H54 (cell line): ENCODE results near the gene AUTS2.

ENCODE experiments used
- DNase-seq: peaks from one replicate; pipeline ENCODE4 v3.0.0; 2011; ENCODE audit warnings: low spot score, mixed read lengths; ENCODE audit not compliant: insufficient read length
- FAIRE-seq: peaks from 3 replicates; lab custom pipeline; 2011; peaks lifted over from hg19 to GRCh38; lab: Jason Lieb, UNC
- POLR2A ChIP-seq: IDR thresholded peaks from 2 replicates; pipeline ENCODE4 v1.6.1; 2011; ENCODE audit warnings: low read depth, mild to moderate bottlenecking, low read length

AUTS2 gene

GRCh38 chr7:69759373-69759772 lies 161.1 kb downstream of the AUTS2 start:
- FAIRE-seq = no peak
- TF ChIP-seq POLR2A = no peak
- no peak for DNase-seq

GRCh38 chr7:69761290-69761922 lies 163.1 kb downstream of the AUTS2 start:
- FAIRE-seq (no peak), DNase-seq (no peak)
- no peak for TF ChIP-seq POLR2A

- no peak for DNase-seq
- no peak for TF ChIP-seq POLR2A
- FAIRE-seq = no peak
Observed at GRCh38 chr7:69762821-69763352, 164.6 kb downstream of the AUTS2 start.

- no peak for TF ChIP-seq POLR2A
- FAIRE-seq (no peak), DNase-seq (no peak)
Observed at GRCh38 chr7:69763513-69763912, 165.2 kb downstream of the AUTS2 start.

- TF ChIP-seq POLR2A = no peak
- DNase-seq (no peak), FAIRE-seq (no peak)
Observed at GRCh38 chr7:69764147-69764546, 165.9 kb downstream of the AUTS2 start.

GRCh38 chr7:69764681-69765080 lies 166.4 kb downstream of the AUTS2 start:
- DNase-seq (no peak), FAIRE-seq (no peak)
- TF ChIP-seq POLR2A = no peak

- FAIRE-seq (no peak), DNase-seq (no peak)
- TF ChIP-seq POLR2A = no peak
Observed at GRCh38 chr7:69765879-69766278, 167.6 kb downstream of the AUTS2 start.

- DNase-seq = no peak
- no peak for FAIRE-seq
- TF ChIP-seq POLR2A = no peak
Observed at GRCh38 chr7:69768986-69769595, 170.8 kb downstream of the AUTS2 start.

GRCh38 chr7:69769826-69770225 lies 171.6 kb downstream of the AUTS2 start:
- no peak for TF ChIP-seq POLR2A
- no peak for DNase-seq
- no peak for FAIRE-seq

GRCh38 chr7:69770613-69771012 lies 172.3 kb downstream of the AUTS2 start:
- no peak for TF ChIP-seq POLR2A
- DNase-seq (no peak), FAIRE-seq (no peak)

GRCh38 chr7:69772718-69773436 lies 174.6 kb downstream of the AUTS2 start:
- FAIRE-seq = no peak
- no peak for TF ChIP-seq POLR2A
- DNase-seq = no peak

GRCh38 chr7:69773535-69774225 lies 175.4 kb downstream of the AUTS2 start:
- TF ChIP-seq POLR2A = no peak
- FAIRE-seq (no peak), DNase-seq (peak; percentile 12)

GRCh38 chr7:69775231-69775771 lies 177.0 kb downstream of the AUTS2 start:
- DNase-seq (peak; percentile 13), FAIRE-seq (peak; percentile 78)

More at GRCh38 chr7:69775231-69775771, 177.0 kb downstream of the AUTS2 start:
- TF ChIP-seq POLR2A = no peak
